ENCODE data around the gene ZNF185.
"Not testable (repeated sequence)": the region's sequence is repeated elsewhere in the genome, so short reads cannot be mapped to it uniquely, and the experiment has no call there.

The ZNF185 gene

DNA sequence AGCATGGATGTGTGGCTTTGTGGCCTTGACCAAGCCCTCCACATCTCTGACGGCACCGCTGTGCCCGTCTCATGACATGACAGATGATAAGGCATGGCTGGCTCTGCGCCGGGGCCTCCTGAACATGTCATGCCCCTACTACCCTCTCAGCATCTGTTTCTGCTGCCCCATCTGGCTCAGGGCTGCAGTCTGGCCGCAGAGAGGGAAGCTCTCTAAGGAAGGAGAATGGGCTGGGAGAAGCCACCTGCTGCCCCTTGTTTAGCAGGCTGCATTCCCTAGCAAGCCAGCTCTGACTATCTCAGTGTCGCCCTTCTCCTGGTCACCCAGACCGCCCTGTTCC, 7.2 kb downstream of the ZNF185 start:
- Mint-ChIP-seq H3K27ac (no peak overlapping the region), H3K4me3 (no peak overlapping the region), H3K36me3 (ENCODE audit: low read depth) (peaks cover 6% of the 10 kb centered on the region), H3K9me3 (peaks cover 47% of the 10 kb centered on the region), H3K27me3 (ENCODE audit: low read depth, poor library complexity) (peaks cover 2% of the 10 kb centered on the region), H3K4me1 (peaks cover 54% of the 10 kb centered on the region)
- DNase-seq: no peak
- TF ChIP-seq, protein P1, sequence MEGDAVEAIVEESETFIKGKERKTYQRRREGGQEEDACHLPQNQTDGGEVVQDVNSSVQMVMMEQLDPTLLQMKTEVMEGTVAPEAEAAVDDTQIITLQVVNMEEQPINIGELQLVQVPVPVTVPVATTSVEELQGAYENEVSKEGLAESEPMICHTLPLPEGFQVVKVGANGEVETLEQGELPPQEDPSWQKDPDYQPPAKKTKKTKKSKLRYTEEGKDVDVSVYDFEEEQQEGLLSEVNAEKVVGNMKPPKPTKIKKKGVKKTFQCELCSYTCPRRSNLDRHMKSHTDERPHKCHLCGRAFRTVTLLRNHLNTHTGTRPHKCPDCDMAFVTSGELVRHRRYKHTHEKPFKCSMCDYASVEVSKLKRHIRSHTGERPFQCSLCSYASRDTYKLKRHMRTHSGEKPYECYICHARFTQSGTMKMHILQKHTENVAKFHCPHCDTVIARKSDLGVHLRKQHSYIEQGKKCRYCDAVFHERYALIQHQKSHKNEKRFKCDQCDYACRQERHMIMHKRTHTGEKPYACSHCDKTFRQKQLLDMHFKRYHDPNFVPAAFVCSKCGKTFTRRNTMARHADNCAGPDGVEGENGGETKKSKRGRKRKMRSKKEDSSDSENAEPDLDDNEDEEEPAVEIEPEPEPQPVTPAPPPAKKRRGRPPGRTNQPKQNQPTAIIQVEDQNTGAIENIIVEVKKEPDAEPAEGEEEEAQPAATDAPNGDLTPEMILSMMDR (IDR thresholded peaks at IDR 0.05): no peak

DNA sequence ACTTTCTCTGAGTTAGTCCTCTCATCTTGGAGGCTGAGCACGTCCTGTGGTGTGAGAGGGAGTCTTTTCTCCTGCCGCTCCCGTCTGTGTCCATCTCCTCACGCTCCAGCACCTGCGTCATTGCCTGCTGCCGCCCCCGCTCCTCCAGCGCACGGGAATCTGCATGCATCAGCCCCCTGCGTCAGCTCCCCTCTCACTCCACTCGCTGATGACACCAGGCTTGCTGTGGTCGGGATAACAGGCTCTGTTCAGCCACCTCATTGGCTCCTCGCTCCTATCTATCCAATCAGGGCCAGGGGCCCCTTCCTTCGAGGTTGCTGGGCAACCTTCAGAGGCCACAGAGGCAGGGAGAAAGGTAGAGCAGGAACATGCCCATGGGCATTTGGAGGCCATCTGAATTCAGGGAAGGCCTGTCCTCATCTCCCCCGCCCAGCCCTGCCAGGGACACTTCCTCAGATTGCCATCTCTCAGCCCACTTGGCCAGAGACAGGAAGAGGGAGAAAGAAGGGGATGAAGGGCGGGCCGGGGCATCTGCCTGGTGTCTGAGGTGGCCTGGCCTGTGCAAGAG, 9.3 kb downstream of the ZNF185 start:
- Mint-ChIP-seq H3K27me3 (ENCODE audit: low read depth, poor library complexity) (peaks cover 2% of the 10 kb centered on the region), H3K36me3 (ENCODE audit: low read depth) (peaks cover 6% of the 10 kb centered on the region), H3K4me3 (peak overlapping the region; percentile 75), H3K4me1 (peaks cover 43% of the 10 kb centered on the region), H3K27ac (no peak overlapping the region), H3K9me3 (peaks cover 41% of the 10 kb centered on the region)
- TF ChIP-seq, protein P1 (IDR thresholded peaks at IDR 0.05): no peak
- DNase-seq: peak; percentile 52

DNA sequence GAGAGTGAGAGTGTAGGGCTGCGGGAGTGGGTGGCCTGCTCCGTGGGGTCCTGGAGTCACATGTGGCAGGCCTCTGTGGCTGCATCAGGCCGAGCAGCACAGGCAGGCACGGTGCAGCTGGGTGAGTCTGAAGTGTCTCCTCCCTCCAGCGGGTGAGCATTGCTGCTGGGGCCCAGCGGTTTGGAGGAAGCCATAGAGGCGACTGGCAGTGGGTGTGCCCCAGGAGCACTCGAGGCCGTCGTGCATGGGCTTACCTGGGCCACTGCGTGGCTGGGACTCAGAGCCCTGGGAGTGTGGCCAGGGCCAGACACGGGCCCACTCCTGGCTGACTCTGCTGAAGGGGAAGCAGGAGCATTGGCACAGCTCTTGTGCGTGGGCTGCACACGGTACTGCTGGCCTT, 10.6 kb downstream of the ZNF185 start:
- no peak for DNase-seq
- Mint-ChIP-seq H3K27ac (no peak overlapping the region), H3K9me3 (peaks cover 41% of the 10 kb centered on the region), H3K4me3 (no peak overlapping the region), H3K27me3 (ENCODE audit: low read depth, poor library complexity) (peaks cover 2% of the 10 kb centered on the region), H3K36me3 (ENCODE audit: low read depth) (peaks cover 6% of the 10 kb centered on the region), H3K4me1 (peaks cover 34% of the 10 kb centered on the region)
- TF ChIP-seq, protein P1 (IDR thresholded peaks at IDR 0.05): no peak

DNA sequence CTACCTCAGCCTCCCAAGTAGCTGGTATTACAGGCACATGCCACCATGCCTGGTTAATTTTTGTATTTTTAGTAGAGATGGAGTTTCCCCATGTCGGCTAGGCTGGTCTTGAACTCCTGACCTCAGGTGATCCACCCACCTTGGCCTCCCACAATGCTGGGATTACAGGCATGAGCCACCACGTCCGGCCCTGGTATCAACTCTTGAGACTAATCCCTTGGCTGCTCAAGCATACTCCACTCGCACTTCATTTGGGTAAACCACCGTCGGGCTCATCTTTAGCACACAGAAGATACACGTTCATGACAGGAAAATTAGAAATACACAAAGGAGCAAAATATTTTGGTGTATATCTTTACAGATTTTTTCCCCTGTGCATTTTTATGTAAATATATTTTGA, 12.2 kb downstream of the ZNF185 start:
- H3K9me3 Mint-ChIP-seq: peaks cover 51% of the 10 kb centered on the region
- not testable (repeated sequence) for H3K36me3 Mint-ChIP-seq (ENCODE audit: low read depth); DNase-seq; H3K4me3 Mint-ChIP-seq; H3K27ac Mint-ChIP-seq; H3K27me3 Mint-ChIP-seq (ENCODE audit: low read depth, poor library complexity)
- H3K4me1 Mint-ChIP-seq: peaks cover 27% of the 10 kb centered on the region

DNA sequence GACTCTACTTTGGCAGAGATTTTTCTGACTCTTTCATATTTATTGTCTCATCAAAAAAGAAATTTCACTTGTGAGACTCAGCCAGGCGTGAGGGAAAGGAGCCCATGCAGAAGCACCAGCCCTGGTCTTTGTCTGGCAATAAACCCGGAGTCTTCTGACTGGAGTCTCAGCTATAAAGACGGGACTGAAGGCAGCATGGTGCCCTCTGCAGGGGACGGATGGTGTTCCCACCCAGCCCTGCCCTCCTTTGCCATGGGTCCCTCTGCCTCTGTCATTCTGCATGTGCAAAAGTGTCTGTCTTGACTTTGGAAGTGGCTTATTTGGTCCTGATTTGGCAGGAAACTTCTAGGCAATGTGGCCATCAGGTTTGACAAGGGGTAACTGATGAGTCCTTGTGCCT, 14.2 kb downstream of the ZNF185 start:
- Mint-ChIP-seq H3K9me3 (peaks cover 50% of the 10 kb centered on the region), H3K4me1 (peaks cover 26% of the 10 kb centered on the region), H3K27ac (no peak overlapping the region), H3K36me3 (ENCODE audit: low read depth) (peaks cover 6% of the 10 kb centered on the region), H3K27me3 (ENCODE audit: low read depth, poor library complexity) (peaks cover 2% of the 10 kb centered on the region), H3K4me3 (no peak overlapping the region)
- DNase-seq: no peak
- TF ChIP-seq, protein P1 (IDR thresholded peaks at IDR 0.05): no peak

DNA sequence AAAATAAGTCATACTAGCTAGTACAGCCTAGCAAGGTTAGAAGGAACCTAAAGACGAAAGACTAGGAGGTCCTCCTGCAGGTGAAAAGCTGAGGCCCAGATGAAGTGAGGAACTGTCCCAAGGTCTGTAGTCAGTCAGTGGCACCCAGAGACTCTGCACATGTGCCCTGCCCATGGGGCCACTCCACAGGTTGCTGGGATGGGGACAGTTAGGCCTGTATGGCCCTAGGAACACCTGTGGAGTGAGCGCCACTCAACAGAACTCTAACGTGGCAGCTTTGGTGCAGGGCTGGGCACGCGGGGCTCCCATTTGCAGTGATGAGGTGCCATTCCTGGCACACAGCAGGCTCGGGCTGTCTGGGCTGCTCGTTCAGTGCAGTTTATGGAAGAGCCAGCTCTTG, 14.8 kb downstream of the ZNF185 start:
- peaks cover 50% of the 10 kb centered on the region for H3K9me3 Mint-ChIP-seq
- H3K4me3 Mint-ChIP-seq: no peak overlapping the region
- H3K27me3 Mint-ChIP-seq (ENCODE audit: low read depth, poor library complexity): peaks cover 2% of the 10 kb centered on the region
- TF ChIP-seq, protein P1 (IDR thresholded peaks at IDR 0.05): no peak
- H3K4me1 Mint-ChIP-seq: peaks cover 20% of the 10 kb centered on the region
- peaks cover 6% of the 10 kb centered on the region for H3K36me3 Mint-ChIP-seq (ENCODE audit: low read depth)
- no peak for DNase-seq
- H3K27ac Mint-ChIP-seq: no peak overlapping the region

All from nephron progenitor cell (in vitro differentiated cells).